ENCODE data around the gene TCF20.

TCF20 gene

DNA sequence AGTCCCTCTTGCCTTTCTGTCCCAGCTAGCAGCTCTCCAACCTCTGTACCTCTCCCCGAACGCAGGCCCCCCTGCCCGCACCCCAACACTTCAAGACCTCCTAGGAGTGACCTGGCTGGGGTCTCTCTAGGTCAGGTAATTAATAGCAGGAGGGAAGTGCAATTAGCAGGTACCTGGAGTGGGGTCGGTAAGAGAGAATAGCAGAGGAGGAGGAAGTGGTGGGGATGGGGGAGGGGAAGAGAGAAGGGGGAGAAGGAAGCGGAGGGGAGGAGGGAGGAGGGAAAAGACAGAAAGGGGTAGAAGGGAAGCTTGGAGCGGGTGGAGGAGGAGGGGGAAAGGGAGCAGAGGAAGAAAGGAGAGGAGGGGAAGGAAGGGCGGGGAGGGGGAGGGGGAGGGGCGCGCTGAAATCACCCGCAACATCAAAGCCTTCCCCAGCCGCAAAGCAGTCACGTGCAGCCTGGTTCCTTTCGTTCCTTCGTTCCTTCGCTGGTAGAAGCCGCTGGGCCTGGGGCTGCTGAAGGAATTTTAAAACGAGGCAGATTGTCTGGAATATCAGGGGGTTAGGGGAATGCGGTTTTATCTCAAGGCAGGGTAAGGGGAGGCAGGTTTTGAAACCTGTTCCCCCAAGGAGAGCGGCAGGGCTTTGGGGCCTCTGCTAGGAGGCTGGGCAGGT lies 29.3 kb upstream of the TCF20 start:
- DNase-seq, result peak in 1 of 2 donors; percentile 36

DNA sequence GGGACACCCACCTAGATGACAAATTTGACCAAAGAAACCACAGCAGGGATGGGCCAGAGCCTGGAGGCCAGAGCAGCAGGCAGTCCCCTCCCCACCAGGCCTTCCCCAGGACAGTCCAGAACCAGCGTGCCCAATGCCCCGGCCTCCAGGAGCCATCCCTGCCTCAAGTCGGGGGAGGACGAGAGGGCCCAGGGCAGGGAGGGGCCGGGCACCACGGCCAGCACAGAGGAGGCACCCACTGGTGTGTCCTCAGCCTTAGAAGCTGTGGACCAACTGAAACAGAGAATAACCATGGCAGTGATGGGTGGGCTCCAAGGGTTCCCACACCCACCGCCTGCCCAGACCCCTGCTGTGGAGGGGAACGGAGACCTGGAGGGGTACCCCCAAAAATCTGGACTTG lies 28.3 kb upstream of the TCF20 start:
- DNase-seq, result no peak

- DNase-seq, result no peak
Measured at GRCh38 chr22:42297778-42298177, 27.3 kb upstream of the TCF20 start.

GRCh38 chr22:42296883-42297282 lies 26.4 kb upstream of the TCF20 start:
- DNase-seq, result no peak

DNA sequence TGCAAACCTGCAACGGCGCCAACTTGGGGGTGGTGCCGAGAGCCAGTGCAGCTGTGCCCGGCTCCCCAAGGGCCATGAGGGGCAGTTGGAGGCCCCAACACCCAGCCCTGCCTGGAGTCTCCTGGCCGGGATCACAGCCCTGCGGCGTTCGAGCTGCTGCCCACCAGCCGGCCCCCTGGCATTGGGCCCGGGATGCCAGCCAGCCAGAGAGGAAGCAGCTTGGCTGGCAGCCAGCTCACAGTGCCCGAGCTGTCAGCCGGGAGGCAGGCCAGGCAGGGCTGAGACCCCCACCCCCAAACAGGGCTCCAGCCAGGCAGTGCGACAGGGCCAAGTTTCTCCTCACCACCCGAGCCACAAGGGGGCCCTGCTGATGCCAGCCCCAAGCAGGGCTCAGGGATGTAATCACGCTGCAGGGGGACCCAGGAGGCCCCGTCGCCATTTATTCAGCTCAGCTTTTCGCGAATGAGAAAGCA lies 26.0 kb upstream of the TCF20 start:
- DNase-seq, result no peak

GRCh38 chr22:42294034-42294985 lies 23.9 kb upstream of the TCF20 start:
- no peak for DNase-seq

DNA sequence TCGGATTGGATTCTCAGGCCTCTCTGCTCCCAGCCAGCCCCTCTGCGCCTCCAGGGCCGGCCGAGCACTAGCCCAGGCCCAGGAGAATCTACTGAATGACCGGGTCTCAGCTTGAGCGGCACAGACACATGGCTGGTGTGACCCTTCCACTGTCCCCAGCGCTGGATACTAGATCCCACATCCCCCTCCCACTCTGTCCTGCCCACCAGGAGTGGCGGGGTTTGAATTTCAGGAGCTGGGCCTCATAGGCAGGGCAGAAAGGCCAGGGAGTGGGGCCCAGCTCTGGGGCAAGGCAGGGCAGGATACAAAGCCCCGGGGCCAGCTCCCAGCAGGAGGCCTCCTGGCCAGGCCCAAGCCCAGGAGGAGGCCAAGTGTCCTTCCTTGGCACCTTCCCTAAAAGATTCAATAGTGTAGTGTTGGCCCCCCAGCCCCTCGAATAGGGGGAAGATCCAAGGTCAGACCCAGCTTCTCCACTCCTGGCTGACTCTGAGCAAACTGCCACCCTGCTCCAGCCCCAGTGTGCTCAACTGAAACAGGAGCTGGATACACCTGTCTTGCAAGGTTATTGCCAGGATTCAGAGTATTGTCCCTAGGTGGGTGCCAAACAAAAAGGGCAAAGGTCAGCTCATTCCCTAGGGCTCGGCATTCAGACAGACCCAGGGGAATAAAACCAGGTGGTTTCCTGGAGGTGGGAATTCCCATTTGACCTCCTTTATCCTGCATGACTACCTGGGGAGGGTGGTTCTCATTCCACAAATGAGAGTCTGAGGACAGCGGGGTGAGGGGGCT lies 22.5 kb upstream of the TCF20 start:
- no peak for DNase-seq

- no peak for DNase-seq
Measured at GRCh38 chr22:42291287-42291686, 20.8 kb upstream of the TCF20 start.

DNA sequence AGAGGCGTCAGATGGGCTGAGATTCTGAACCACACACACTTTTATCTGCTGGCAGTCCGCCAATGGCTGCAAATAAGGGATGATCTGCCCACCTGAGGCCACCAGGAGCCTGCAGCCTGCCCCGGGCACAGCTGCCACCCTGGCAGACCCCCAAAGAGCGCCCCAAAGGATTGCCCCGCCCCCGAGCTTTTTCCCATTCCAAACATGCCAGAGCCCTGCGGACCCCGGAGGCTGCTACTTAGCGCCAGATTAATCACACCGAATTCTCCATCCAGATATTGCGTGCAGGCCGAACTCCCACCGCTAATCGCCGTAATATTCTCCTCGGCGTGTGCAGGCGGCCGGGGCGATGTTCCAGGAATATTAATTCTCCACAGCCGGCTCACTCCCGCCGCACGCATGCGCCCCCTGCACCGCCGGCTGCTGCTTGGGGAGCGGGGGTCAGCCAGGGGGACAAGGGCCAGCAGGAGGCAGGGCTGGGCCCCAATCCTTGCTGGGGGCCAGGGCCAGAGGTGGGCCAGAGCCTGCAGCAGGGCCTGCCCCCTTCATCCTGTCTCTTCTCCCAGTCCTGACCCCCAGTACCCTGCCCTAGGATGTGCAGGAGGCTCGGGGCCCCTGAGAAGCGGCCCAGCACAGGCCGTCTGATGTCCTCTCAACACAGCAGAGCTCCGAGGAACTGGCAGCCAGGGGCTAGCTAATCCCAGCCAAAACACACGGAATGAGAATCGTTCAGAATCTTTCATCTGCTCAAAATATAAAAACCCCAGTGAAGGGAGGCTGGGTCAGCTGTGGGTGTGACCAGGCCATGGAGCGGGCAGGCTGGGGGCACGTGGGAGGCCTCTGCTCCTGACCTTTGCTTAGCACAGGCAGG lies 19.5 kb upstream of the TCF20 start:
- DNase-seq, result no peak

GRCh38 chr22:42288791-42289190 lies 18.3 kb upstream of the TCF20 start:
- no peak for DNase-seq

DNA sequence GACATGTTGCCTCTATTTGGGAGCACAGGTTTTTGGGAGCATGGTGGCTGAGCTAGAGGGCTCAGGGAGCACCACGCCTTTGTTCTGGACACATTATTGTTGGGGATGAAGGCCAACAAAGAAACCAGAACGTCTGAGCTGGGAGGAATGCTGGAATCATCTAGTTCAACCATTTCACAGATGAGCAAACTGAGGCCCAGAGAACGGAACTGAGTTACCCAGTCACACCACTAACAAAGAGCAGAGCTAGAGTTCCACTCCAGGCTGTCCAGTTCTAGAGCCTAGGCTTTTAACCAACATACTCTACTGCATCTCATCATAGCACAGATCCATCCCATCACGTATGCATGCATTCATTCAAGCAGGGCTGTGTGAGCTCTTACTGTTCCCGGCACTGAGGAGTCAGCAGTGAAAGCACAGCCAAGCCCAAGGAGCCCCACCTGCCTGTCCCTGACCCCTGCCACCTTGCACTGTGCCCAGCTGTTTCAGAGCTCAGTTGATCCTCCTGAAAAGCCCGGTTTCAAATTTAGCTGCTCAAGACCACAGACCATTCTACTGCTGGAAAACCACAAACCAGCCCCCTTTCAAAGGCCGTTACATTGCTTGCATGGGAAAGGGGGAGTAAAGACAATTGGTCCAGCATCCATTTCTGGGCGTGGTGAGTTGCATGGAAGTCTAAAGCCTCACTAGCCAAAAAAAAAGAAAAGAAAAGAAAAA lies 16.9 kb upstream of the TCF20 start:
- no peak for DNase-seq

- no peak for DNase-seq
Measured at GRCh38 chr22:42286205-42286604, 15.8 kb upstream of the TCF20 start.

DNA sequence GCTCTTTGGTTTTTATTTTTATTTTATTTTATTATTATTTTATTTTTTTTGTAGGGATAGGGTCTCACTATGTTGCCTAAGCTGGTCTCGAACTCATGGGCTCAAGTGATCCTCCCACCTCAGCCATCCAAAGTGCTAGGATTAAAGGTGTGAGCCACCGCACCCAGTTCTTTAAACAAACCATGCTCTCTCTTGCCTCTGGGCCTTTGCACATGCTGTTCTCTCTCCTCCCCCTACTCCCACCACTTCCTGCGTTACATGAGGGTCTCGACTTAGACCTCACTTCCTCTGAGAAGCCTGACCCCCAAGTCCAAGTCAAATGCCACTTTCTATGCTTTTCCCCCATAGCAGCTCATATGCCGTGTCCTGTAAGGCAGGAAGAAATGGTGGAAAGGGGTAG lies 15.2 kb upstream of the TCF20 start:
- no peak for DNase-seq

GRCh38 chr22:42284643-42285181 lies 14.3 kb upstream of the TCF20 start:
- DNase-seq, result no peak

GRCh38 chr22:42284202-42284591 lies 13.7 kb upstream of the TCF20 start:
- no peak for DNase-seq

- peak; percentile 17 to 39 for DNase-seq
Measured at GRCh38 chr22:42283278-42284201, 13.1 kb upstream of the TCF20 start.

DNA sequence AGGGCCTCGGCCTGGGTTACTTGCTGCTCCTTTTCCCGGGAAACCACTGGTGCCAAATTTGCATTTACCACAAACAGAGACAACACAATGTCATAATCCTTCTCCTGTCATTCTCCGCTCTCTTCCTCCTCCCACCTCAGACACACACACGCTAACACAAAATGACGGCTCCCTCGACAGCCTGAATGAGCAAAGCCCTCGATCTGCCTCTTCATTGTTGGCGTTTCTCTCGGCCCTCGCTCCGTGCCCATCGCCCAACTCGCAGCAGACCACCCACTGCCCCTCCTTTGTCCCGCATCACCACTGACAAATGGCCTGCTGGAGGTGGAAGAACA lies 12.5 kb upstream of the TCF20 start:
- DNase-seq, result no peak

GRCh38 chr22:42282252-42282942 lies 11.9 kb upstream of the TCF20 start:
- no peak for DNase-seq

DNA sequence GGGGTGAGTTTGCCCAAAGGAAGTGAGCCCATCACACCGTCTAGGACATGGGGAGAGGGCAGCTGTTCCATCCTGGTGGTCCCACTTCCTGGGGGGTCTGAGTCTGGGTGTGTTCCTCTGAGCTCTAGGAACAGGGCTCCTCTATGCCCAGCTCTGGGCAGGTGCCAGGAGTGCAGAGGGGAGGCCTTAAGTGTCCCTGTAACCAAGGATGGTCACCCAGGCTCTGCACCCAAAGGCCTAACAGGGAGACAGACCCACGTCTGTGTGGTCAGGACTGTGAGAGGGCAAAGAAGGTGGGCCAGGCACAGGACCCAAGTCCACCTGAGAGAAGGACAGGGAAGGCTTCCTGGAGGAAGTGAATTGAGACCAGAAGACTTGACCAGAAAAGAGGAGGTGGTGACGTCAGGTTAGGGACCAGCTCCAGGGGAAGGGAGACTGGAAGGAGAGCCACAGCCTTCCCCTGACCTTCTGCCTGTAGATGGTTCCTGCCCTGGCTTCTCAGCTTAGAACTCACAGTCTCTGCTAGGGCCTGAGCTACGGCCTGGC lies 11.3 kb upstream of the TCF20 start:
- no peak for DNase-seq
